Ectodermal cell (in vitro differentiated cells): Measurements from ENCODE around the gene FGD5.

Experiments used
- H3K27ac ChIP-seq: 2 replicates; pipeline ENCODE4 v1.7.0; 2013; ENCODE audit warnings: mild to moderate bottlenecking, low read depth, low read length; ENCODE audit not compliant: insufficient read depth, poor library complexity, severe bottlenecking
- H3K27me3 ChIP-seq: 2 replicates; pipeline ENCODE4 v1.7.0; 2013; ENCODE audit warnings: mild to moderate bottlenecking, low read length; ENCODE audit not compliant: insufficient read depth, control insufficient read depth, poor library complexity, severe bottlenecking
- H3K36me3 ChIP-seq: one replicate; pipeline ENCODE4 v1.7.0; 2013; ENCODE audit warnings: low read length; ENCODE audit not compliant: control insufficient read depth, insufficient read depth
- H3K4me1 ChIP-seq: one replicate; pipeline ENCODE4 v1.7.0; 2013; ENCODE audit warnings: low read length; ENCODE audit not compliant: control insufficient read depth, insufficient read depth
- H3K4me3 ChIP-seq: 2 replicates; pipeline ENCODE4 v1.7.0; 2013; ENCODE audit warnings: low read depth, low read length, control low read depth; ENCODE audit not compliant: insufficient read depth
- H3K9me3 ChIP-seq: 2 replicates; pipeline ENCODE4 v1.7.0; 2013; ENCODE audit warnings: mild to moderate bottlenecking, low read length, moderate library complexity; ENCODE audit not compliant: control insufficient read depth
- WGBS, 2 experiments: methylation state at CpG; one replicate each; pipeline ENCODE4 v1.1.7; 2013; ENCODE audit warnings: missing lambda C conversion rate in 2 of 2; 5-methylcytosine and 5-hydroxymethylcytosine counted together

Gene FGD5

DNA sequence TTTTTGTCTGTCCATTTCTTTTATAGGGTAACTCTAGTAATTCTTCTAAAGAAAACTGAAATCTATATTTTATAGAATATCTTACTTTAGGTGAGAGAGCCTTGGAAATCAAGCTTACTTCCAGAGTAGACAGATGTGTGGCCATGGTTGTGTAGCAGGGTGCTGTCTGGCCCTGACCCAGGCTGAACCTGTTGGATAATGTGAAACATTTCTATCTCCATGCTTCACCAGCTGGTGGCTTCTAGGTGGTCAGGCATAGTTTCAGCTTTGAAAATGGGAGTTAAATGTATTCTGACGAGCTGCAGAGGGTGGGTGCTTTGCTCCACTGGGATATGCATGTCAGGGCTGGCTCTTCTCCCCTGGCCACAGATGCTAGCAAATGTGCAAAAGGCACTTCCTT, 107.8 kb downstream of the FGD5 start:
- H3K27me3 ChIP-seq = no peaks in the 10 kb centered on the region
- 90 to 92% methylated on average over 1 of the region's 1 CpG for WGBS, 2 experiments
- H3K36me3 ChIP-seq = no peaks in the 10 kb centered on the region
- no peaks in the 10 kb centered on the region for H3K4me1 ChIP-seq
- H3K9me3 ChIP-seq = no peaks in the 10 kb centered on the region
- H3K27ac ChIP-seq = no peak overlapping the region
- no peak overlapping the region for H3K4me3 ChIP-seq

DNA sequence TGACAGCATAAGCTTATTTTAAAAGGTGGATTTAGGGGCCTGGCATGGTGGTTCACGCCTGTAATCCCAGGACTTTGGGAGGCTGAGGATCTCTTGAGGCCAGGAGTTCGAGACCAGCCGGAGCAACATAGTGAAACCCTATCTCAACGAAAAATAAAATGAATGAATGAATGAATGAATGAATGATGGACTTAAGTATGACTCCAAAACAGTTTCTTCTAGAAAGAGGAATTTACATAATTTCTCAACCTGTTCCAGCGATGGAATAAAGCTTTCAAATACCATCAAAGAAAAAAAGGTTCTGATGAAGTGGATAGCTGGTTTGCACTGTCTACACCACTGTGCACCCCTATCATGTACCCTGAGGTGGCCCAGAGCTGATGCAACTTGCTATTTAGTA, 108.5 kb downstream of the FGD5 start:
- 92 to 96% methylated on average over 4 to 5 of the region's 5 CpGs for WGBS, 2 experiments
- Histone ChIP-seq H3K36me3 (no peaks in the 10 kb centered on the region), H3K4me3 (no peak overlapping the region), H3K9me3 (no peaks in the 10 kb centered on the region), H3K27ac (no peak overlapping the region), H3K27me3 (no peaks in the 10 kb centered on the region), H3K4me1 (no peaks in the 10 kb centered on the region)

DNA sequence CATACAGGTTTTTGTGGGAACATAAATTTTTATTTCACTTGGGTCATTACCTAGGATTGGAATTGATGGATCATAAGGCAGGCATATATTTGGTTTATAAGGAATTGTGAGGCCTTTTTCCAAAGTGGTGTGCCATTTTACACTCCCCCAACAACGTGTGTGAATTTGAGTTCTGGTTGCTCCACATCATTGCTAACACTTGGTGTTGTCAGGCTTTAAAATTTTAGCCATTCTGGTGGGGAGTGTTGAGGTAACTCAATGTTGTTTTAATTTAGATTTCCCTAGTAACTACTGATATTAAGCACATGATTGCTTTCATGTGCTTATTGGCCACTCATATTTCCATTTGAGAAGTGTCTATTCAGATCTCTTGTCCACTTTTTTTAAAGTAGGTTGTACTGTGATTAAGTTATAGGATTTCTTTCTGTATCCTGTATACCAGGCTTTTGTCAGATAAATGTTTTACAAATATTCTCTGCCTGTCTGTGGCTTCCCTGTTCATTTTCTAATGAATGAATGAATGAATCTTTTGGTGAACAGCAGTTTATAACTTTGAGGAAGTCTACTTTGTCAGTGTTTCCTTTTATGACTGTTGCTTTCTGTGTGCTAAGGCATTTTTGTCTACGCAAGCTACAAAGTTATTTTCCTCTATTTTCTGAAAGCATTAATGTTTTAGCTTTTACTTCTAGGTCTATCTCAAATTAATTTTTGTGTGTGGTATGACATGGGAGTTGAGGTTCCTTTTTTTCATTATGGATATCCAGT, 110.7 kb downstream of the FGD5 start:
- no peaks in the 10 kb centered on the region for H3K9me3 ChIP-seq
- WGBS, 2 experiments = 84% methylated on average over 2 of the region's 2 CpGs; no CpG with 5 or more reads in 1 of the 2 experiments
- H3K4me1 ChIP-seq = no peaks in the 10 kb centered on the region
- no peak overlapping the region for H3K27ac ChIP-seq
- H3K36me3 ChIP-seq = no peaks in the 10 kb centered on the region
- H3K27me3 ChIP-seq = no peaks in the 10 kb centered on the region
- no peak overlapping the region for H3K4me3 ChIP-seq

DNA sequence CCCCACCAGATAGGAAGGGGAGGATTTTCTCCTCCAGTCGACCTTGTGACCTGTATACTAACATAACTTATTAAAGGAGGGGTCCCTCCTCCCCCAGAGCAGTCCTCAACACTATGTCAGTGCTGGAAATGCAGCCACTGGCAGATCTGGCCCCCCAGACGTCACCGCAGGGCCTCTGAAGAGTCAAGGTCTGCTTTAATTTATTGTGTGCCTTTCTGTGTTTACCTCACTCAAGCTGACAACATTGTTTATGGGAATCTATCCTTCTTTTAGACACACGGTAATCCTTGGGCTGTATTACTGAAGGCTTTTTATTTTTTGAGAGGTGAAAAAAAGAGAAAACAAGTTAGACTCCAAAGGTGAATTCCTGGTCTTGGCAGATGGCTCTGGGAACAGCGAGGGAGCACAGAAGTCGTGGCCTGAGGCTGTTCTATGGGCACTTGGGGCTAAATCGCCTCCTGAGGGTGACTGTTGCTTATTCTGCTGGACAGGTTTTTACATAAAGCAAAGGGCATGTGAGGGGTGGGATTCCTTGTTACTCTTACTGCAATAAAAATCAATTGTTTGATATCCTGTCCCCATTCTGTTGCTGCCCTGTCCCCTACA, 115.2 kb downstream of the FGD5 start:
- H3K27ac ChIP-seq = no peak overlapping the region
- no peak overlapping the region for H3K4me3 ChIP-seq
- H3K36me3 ChIP-seq = no peaks in the 10 kb centered on the region
- no peaks in the 10 kb centered on the region for H3K9me3 ChIP-seq
- WGBS, 2 experiments = 83 to 85% methylated on average over 7 of the region's 7 CpGs
- H3K4me1 ChIP-seq = no peaks in the 10 kb centered on the region
- H3K27me3 ChIP-seq = no peaks in the 10 kb centered on the region

DNA sequence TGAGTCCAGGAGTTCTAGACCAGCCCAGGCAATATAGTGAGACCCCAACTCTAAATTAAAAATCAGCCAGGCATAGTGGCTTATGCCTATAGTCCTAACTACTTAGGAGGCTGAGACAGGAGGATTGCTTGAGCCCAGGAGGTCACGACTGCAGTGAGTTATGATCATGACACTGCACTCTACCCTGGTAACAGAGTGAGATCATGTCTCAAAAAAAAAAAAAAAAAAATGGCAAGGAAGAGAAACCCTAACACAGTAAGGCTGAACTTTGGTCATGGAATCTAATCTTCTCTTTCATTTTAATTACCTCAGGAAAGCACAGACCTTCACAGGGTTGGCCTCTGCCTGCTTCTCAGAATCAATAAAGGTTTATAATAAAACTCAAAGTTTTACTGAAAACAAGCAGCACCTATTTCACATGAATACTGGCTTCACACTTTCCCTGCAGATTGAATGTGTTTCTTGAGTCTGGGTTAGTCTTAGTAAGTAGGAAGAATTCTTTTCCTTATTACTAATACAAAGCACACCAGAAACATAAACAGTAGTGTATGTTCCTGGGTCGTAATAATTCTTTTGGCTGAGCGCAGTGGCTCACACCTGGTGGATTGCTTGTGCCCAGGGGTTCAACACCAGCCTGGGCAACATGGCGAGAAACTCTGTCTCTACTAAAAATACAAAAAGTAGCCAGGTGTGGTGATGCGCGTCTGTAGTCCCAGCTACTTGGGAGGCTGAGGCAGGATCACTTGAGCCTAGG, 117.0 kb downstream of the FGD5 start:
- WGBS, 2 experiments = 94 to 96% methylated on average over 6 of the region's 6 CpGs
- Histone ChIP-seq H3K27ac (no peak overlapping the region), H3K9me3 (no peaks in the 10 kb centered on the region), H3K4me3 (no peak overlapping the region), H3K27me3 (no peaks in the 10 kb centered on the region), H3K4me1 (no peaks in the 10 kb centered on the region), H3K36me3 (no peaks in the 10 kb centered on the region)

DNA sequence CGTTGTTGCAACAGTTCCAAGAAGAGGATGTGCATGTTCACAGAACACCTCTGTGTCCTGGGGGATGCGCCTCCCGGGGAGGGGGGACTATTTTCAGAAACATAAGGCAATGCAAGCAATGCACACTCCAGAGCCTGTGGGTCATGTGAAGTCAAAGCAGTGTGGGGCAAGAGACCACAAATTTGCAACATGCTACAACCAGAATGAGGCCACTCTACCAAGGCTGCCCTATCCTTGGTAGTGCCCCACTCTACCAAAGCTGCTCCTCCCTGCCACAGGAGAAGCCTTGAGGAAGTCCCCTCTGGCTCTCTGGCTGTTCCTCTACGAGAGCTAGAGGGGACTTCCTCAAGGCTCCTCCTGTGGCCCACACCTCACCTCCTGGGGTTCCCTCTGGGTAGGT, 120.2 kb downstream of the FGD5 start:
- Histone ChIP-seq H3K4me1 (no peaks in the 10 kb centered on the region), H3K4me3 (no peak overlapping the region), H3K36me3 (peaks cover 2% of the 10 kb centered on the region), H3K27me3 (no peaks in the 10 kb centered on the region), H3K27ac (no peak overlapping the region), H3K9me3 (no peaks in the 10 kb centered on the region)
- 93 to 94% methylated on average over 4 of the region's 4 CpGs for WGBS, 2 experiments

DNA sequence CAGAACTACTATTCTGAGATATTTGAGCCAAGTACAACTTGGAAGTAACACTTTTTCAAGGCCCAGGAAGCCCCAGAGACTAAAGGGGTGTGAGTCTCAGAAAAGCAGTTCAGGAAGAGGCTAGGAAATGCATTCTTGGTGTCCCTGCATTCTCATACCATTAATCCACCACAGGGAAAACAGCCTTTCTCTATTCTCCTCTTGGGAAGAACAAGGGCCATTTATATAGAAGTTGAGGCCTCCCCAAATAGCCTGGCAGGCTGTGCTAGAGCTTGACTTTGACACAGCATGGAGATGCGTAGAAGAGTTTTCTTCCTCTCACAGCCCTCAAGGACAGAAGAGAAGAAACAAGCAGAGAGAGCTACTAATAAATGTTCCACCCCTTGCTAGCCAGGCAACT, 123.1 kb downstream of the FGD5 start:
- 95 to 100% methylated on average over 1 of the region's 1 CpG for WGBS, 2 experiments
- H3K4me3 ChIP-seq = no peak overlapping the region
- no peaks in the 10 kb centered on the region for H3K9me3 ChIP-seq
- no peak overlapping the region for H3K27ac ChIP-seq
- peaks cover 17% of the 10 kb centered on the region for H3K36me3 ChIP-seq
- peaks cover 8% of the 10 kb centered on the region for H3K4me1 ChIP-seq
- H3K27me3 ChIP-seq = no peaks in the 10 kb centered on the region

DNA sequence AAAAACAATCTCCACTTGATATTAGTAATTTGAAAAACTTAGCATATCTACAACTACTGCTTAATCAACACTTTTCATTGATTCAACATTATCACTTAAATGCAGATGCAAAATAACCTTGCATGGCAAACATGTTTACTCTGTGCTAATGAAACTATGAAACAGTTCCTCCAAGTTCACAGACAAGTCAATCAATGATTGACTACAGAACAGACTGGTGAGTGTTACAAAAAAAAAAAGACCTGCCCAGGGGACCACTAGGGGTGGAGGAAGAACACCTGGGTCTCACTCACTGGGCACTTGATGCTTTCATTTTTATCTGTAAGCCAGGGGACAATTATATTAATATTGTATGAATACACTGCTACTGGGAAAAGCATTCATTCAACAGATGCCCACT, 124.3 kb downstream of the FGD5 start:
- Histone ChIP-seq H3K4me3 (no peak overlapping the region), H3K36me3 (peaks cover 17% of the 10 kb centered on the region), H3K4me1 (peaks cover 8% of the 10 kb centered on the region), H3K27ac (no peak overlapping the region), H3K9me3 (no peaks in the 10 kb centered on the region), H3K27me3 (no peaks in the 10 kb centered on the region)

DNA sequence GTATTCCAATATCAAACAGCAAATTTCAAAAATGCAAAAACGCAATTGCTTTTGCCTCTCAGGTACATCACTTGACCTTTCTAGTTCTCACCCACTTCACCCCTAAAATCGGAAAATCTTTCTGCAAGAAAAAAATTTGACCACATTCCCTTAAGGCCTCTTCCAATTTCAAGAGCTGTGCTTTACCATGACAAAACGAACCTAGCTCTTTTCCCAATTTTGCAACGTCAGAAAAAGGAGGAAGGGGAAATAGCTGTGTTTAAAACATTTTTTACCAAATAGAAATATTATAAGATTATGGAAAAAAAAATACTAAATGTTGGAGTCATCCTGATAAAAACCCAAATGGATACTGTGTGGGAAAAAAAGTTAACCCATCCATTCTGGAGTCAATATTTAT, 127.5 kb downstream of the FGD5 start:
- H3K27ac ChIP-seq = no peak overlapping the region
- H3K4me3 ChIP-seq = peak overlapping the region; percentile 92
- H3K9me3 ChIP-seq = no peaks in the 10 kb centered on the region
- no peaks in the 10 kb centered on the region for H3K27me3 ChIP-seq
- peaks cover 17% of the 10 kb centered on the region for H3K36me3 ChIP-seq
- 77 to 79% methylated on average over 2 of the region's 4 CpGs for WGBS, 2 experiments
- peaks cover 8% of the 10 kb centered on the region for H3K4me1 ChIP-seq

DNA sequence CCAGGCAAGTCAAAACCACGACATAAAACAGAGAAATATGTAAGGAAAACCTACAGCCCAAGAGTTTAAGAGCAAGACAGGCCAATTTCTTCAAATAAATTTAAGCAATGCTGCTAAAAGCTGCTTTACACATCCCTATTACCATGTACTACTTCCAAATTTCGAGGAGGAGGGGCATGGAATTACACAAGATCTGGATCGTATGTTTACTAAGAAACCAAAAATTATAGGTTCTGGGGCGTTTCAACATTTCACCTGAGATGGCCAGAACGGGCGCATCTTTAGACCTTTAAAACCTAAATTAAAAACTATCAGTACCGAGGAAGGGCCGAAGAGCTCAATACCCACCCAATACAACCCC, 128.0 kb downstream of the FGD5 start:
- peak overlapping the region; percentile 92 for H3K4me3 ChIP-seq
- H3K4me1 ChIP-seq = peaks cover 8% of the 10 kb centered on the region
- WGBS, 2 experiments = 1 to 2% methylated on average over 8 of the region's 8 CpGs
- H3K36me3 ChIP-seq = peaks cover 17% of the 10 kb centered on the region
- peak overlapping the region; percentile 82 for H3K27ac ChIP-seq
- H3K9me3 ChIP-seq = no peaks in the 10 kb centered on the region
- no peaks in the 10 kb centered on the region for H3K27me3 ChIP-seq
